IMR-90 (cell line): ENCODE results near the gene NOP9.

Experiments
- CEBPB ChIP-seq: IDR thresholded peaks from 2 replicates; pipeline ENCODE4 v1.6.1; 2012; ENCODE audit warnings: low read depth, low read length, improper control_type of control experiment
- MAZ ChIP-seq: IDR thresholded peaks from 2 replicates; pipeline ENCODE4 v1.6.1; 2012; ENCODE audit warnings: low read depth, mild to moderate bottlenecking, low read length, improper control_type of control experiment, moderate library complexity, borderline replicate concordance
- POLR2A ChIP-seq: IDR thresholded peaks from 2 replicates; pipeline ENCODE4 v1.6.1; 2012; ENCODE audit warnings: mild to moderate bottlenecking, low read depth, low read length
- RAD21 ChIP-seq: IDR thresholded peaks from 2 replicates; pipeline ENCODE4 v1.6.1; 2012; ENCODE audit warnings: low read length, improper control_type of control experiment
- SMC3 ChIP-seq: fragments of 150-350 bp; IDR thresholded peaks from 2 replicates; pipeline ENCODE4 v1.6.1; 2016; ENCODE audit warnings: low read depth, mild to moderate bottlenecking, antibody characterized with exemption, low read length, moderate library complexity
- TF ChIP-seq, protein P1 (sequence below): conservative IDR thresholded peaks from 2 replicates; pipeline ENCODE4 v1.5.1; 2012; ENCODE audit warnings: mild to moderate bottlenecking, low read depth, low read length, improper control_type of control experiment

DNA sequence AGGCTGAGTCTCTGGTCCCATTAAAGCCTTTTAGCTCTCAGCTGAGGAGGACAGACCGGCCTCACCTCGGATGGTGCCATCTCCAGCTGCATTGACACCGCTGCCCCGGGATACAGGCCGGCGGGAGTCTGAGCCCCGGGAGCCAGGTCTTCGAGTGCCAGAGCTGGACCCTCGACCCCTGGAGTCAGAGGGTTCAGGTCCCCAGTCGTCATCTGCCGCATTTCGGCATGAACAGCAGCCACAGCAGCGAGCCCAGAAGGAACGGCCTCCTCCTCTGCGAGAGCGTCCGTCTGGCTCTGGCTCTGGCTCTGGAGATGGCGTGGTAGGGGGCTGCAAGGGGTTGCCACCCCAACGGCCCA, 37.7 kb upstream of the NOP9 start:
- TF ChIP-seq RAD21 (no peak), SMC3 (no peak), POLR2A (no peak), CEBPB (no peak), MAZ (no peak)
- TF ChIP-seq, protein P1, sequence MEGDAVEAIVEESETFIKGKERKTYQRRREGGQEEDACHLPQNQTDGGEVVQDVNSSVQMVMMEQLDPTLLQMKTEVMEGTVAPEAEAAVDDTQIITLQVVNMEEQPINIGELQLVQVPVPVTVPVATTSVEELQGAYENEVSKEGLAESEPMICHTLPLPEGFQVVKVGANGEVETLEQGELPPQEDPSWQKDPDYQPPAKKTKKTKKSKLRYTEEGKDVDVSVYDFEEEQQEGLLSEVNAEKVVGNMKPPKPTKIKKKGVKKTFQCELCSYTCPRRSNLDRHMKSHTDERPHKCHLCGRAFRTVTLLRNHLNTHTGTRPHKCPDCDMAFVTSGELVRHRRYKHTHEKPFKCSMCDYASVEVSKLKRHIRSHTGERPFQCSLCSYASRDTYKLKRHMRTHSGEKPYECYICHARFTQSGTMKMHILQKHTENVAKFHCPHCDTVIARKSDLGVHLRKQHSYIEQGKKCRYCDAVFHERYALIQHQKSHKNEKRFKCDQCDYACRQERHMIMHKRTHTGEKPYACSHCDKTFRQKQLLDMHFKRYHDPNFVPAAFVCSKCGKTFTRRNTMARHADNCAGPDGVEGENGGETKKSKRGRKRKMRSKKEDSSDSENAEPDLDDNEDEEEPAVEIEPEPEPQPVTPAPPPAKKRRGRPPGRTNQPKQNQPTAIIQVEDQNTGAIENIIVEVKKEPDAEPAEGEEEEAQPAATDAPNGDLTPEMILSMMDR, result no peak
